Cardiac atrium fibroblast (primary cell): ENCODE data around the gene DEFB129. TPM values are rescaled to one million over a fixed set of nuclear protein-coding genes. Genes with fewer than 3 reads are reported as not detected.

Experiments
- total RNA-seq: library from RNA; depleted of rRNA; stranded (reverse); fragments of >200 nt; gene quantifications from 2 replicates; pipeline ENCODE4 v1.2.3, GENCODE V29; 2015

The DEFB129 gene
- not detected in 2 replicates for total RNA-seq

GRCh38 chr20:226958-227357, at the start of gene DEFB129:
Gene DEFB129 (plus strand): TSS chr20:227258. CDS start chr20:227289, 31 bp downstream.

GRCh38 chr20:189611-190010, 37.4 kb upstream of the DEFB129 start, which contains the start of gene DEFB128:
Gene DEFB128 (minus strand): TSS chr20:189711. CDS start chr20:189623, 88 bp downstream.

GRCh38 chr20:257419-257818, 30.4 kb downstream of the DEFB129 start, which contains the start of gene DEFB132:
Gene DEFB132 (plus strand): TSS chr20:257724. CDS start chr20:257779, 55 bp downstream.

Other genes with a start within 250 kb of the DEFB129 start
- not detected in 2 replicates for gene DEFB125, start 139.6 kb upstream of the DEFB129 start, total RNA-seq
- gene DEFB126, start 84.7 kb upstream of the DEFB129 start, total RNA-seq: not detected in 2 replicates
- gene DEFB127, start 69.8 kb upstream of the DEFB129 start, total RNA-seq: not detected in 2 replicates
- gene DEFB128, start 37.5 kb upstream of the DEFB129 start, total RNA-seq: not detected in 2 replicates
- not detected in 2 replicates for gene DEFB132, start 30.5 kb downstream of the DEFB129 start, total RNA-seq
- gene C20orf96, start 63.5 kb downstream of the DEFB129 start, total RNA-seq: 0.16 and 0.72 TPM in 2 replicates
- 18.0 and 18.8 TPM in 2 replicates for gene ZCCHC3, start 70.3 kb downstream of the DEFB129 start, total RNA-seq
- 10.0 and 12.8 TPM in 2 replicates for gene SOX12, start 98.3 kb downstream of the DEFB129 start, total RNA-seq
- 39.9 and 48.6 TPM in 2 replicates for gene NRSN2, start 119.9 kb downstream of the DEFB129 start, total RNA-seq
- gene TRIB3, start 153.5 kb downstream of the DEFB129 start, total RNA-seq: 61.6 and 73.7 TPM in 2 replicates
- gene RBCK1, start 181.0 kb downstream of the DEFB129 start, total RNA-seq: 106 and 111 TPM in 2 replicates
- 32.7 and 46.8 TPM in 2 replicates for gene TBC1D20, start 235.3 kb downstream of the DEFB129 start, total RNA-seq